Measurements from ENCODE around the gene TNNT3.

TNNT3 gene

GRCh38 chr11:1917523-1918435 is 1.7 kb upstream of the TNNT3 start:
- TF ChIP-seq RAD21 (IDR thresholded peaks at IDR 0.05; ENCODE audit: low read depth), result peak; percentile 21; the same call in 1 of the 2 replicates
- no peak for TF ChIP-seq EP300 (IDR thresholded peaks at IDR 0.05; ENCODE audit: borderline replicate concordance)
- peak; percentile 65; the same call in 1 of the 2 replicates for TF ChIP-seq ZBTB7A (IDR thresholded peaks at IDR 0.05; ENCODE audit: low read depth)

GRCh38 chr11:1918436-1919315 is 827 bp upstream of the TNNT3 start:
- no peak for TF ChIP-seq CEBPB (IDR thresholded peaks at IDR 0.05)
- TF ChIP-seq RAD21 (IDR thresholded peaks at IDR 0.05; ENCODE audit: low read depth), result peak; percentile 37; the same call in 1 of the 2 replicates

GRCh38 chr11:1920128-1920908 is 815 bp downstream of the TNNT3 start:
- no peak for TF ChIP-seq USF1 (IDR thresholded peaks at IDR 0.05)
- no peak for TF ChIP-seq CEBPB (IDR thresholded peaks at IDR 0.05)
- no peak for TF ChIP-seq REST (IDR thresholded peaks at IDR 0.05; ENCODE audit: low read depth)
- no peak for TF ChIP-seq EGR1 (IDR thresholded peaks at IDR 0.05)
- no peak for TF ChIP-seq TAF1 (IDR thresholded peaks at IDR 0.05; ENCODE audit: low read depth)
- no peak for TF ChIP-seq NFIC (IDR thresholded peaks at IDR 0.05)
- no peak for TF ChIP-seq TEAD4 (IDR thresholded peaks at IDR 0.05)
- TF ChIP-seq YY1 (IDR thresholded peaks at IDR 0.05; ENCODE audit: low read depth), result no peak
- TF ChIP-seq CREB1 (IDR thresholded peaks at IDR 0.05; ENCODE audit: low read depth), result no peak

GRCh38 chr11:1920909-1921573 is 1.5 kb downstream of the TNNT3 start:
- TF ChIP-seq TCF12 (IDR thresholded peaks at IDR 0.05; ENCODE audit: low read depth), result no peak
- TF ChIP-seq CREB1 (IDR thresholded peaks at IDR 0.05; ENCODE audit: low read depth), result no peak
- TF ChIP-seq TEAD4 (IDR thresholded peaks at IDR 0.05), result no peak
- TF ChIP-seq TAF1 (IDR thresholded peaks at IDR 0.05; ENCODE audit: low read depth), result no peak
- TF ChIP-seq CEBPB (IDR thresholded peaks at IDR 0.05), result no peak
- TF ChIP-seq REST (IDR thresholded peaks at IDR 0.05; ENCODE audit: low read depth), result no peak
- no peak for TF ChIP-seq MAX (IDR thresholded peaks at IDR 0.05)
- no peak for TF ChIP-seq YY1 (IDR thresholded peaks at IDR 0.05; ENCODE audit: low read depth)
- TF ChIP-seq ZBTB7A (IDR thresholded peaks at IDR 0.05; ENCODE audit: low read depth), result no peak
- TF ChIP-seq RAD21 (IDR thresholded peaks at IDR 0.05; ENCODE audit: low read depth), result no peak
- TF ChIP-seq EGR1 (IDR thresholded peaks at IDR 0.05), result no peak
- no peak for TF ChIP-seq NFIC (IDR thresholded peaks at IDR 0.05)
- no peak for TF ChIP-seq FOXM1 (IDR thresholded peaks at IDR 0.05; ENCODE audit: borderline replicate concordance, low read depth)
- TF ChIP-seq USF1 (IDR thresholded peaks at IDR 0.05), result no peak

- TF ChIP-seq EP300 (IDR thresholded peaks at IDR 0.05; ENCODE audit: borderline replicate concordance) (no peak), TCF12 (IDR thresholded peaks at IDR 0.05; ENCODE audit: low read depth) (no peak), RAD21 (IDR thresholded peaks at IDR 0.05; ENCODE audit: low read depth) (no peak), MAX (IDR thresholded peaks at IDR 0.05) (no peak), TEAD4 (IDR thresholded peaks at IDR 0.05) (no peak), FOXM1 (IDR thresholded peaks at IDR 0.05; ENCODE audit: borderline replicate concordance, low read depth) (no peak), REST (IDR thresholded peaks at IDR 0.05; ENCODE audit: low read depth) (no peak), YY1 (IDR thresholded peaks at IDR 0.05; ENCODE audit: low read depth) (no peak)
Measured at GRCh38 chr11:1921574-1922141, 2.2 kb downstream of the TNNT3 start.
